HG02610 (cell line): ENCODE results near the gene C20orf96.
"Not testable (repeated sequence)": the region's sequence is repeated elsewhere in the genome, so short reads cannot be mapped to it uniquely, and the experiment has no call there.

ENCODE experiments used
- ATAC-seq: cut with Tn5 transposase; IDR thresholded peaks from one replicate; pipeline ENCODE4 v1.9.1; 2021; ENCODE audit warnings: mild to moderate bottlenecking, moderate library complexity; ENCODE audit not compliant: unreplicated experiment

C20orf96 gene

GRCh38 chr20:290084-290831 lies at the start of gene C20orf96:
Gene C20orf96 (minus strand): TSS chr20:290750. CDS start chr20:290610, 140 bp downstream.
- peak; percentile 87 for ATAC-seq

- not testable (repeated sequence) for ATAC-seq
These were observed 45.5 kb upstream of the C20orf96 start for GRCh38 chr20:336040-336439.

GRCh38 chr20:334578-334977 lies 44.0 kb upstream of the C20orf96 start:
- no peak for ATAC-seq

GRCh38 chr20:330233-331149 lies 39.9 kb upstream of the C20orf96 start:
- ATAC-seq = no peak

- ATAC-seq = no peak
These were observed 39.3 kb upstream of the C20orf96 start for GRCh38 chr20:329851-330232.

GRCh38 chr20:328975-329695 lies 38.6 kb upstream of the C20orf96 start:
- no peak for ATAC-seq

GRCh38 chr20:328027-328974 lies 37.8 kb upstream of the C20orf96 start:
- ATAC-seq = no peak

- ATAC-seq = peak; percentile 21
These were observed 36.9 kb upstream of the C20orf96 start for GRCh38 chr20:327186-328026.

GRCh38 chr20:326645-327185 lies 36.2 kb upstream of the C20orf96 start:
- no peak for ATAC-seq

- no peak for ATAC-seq
These were observed 35.5 kb upstream of the C20orf96 start for GRCh38 chr20:325889-326644.

GRCh38 chr20:325045-325888 lies 34.7 kb upstream of the C20orf96 start, which contains the start of gene SOX12:
Gene SOX12 (plus strand): TSS chr20:325552. CDS start chr20:325925, 373 bp downstream.
- ATAC-seq = peak; percentile 76

- ATAC-seq = peak; percentile 58
These were observed 33.9 kb upstream of the C20orf96 start for GRCh38 chr20:324177-325044.

GRCh38 chr20:316316-317068 lies 25.9 kb upstream of the C20orf96 start:
- no peak for ATAC-seq

- ATAC-seq = no peak
These were observed 23.4 kb upstream of the C20orf96 start for GRCh38 chr20:313948-314347.

GRCh38 chr20:313402-313801 lies 22.9 kb upstream of the C20orf96 start:
- no peak for ATAC-seq

GRCh38 chr20:312866-313265 lies 22.3 kb upstream of the C20orf96 start:
- no peak for ATAC-seq
